ENCODE measurements around the gene HMMR. TPM values are rescaled to one million over a fixed set of nuclear protein-coding genes. Genes with fewer than 3 reads are reported as not detected.

Gene HMMR
- total and polyA plus RNA-seq, 9 of the 15 experiments (the other 6 are each of a cell fraction or from before 2014, with no cell fraction given): 74.9 to 133 (median 90.8) TPM

DNA sequence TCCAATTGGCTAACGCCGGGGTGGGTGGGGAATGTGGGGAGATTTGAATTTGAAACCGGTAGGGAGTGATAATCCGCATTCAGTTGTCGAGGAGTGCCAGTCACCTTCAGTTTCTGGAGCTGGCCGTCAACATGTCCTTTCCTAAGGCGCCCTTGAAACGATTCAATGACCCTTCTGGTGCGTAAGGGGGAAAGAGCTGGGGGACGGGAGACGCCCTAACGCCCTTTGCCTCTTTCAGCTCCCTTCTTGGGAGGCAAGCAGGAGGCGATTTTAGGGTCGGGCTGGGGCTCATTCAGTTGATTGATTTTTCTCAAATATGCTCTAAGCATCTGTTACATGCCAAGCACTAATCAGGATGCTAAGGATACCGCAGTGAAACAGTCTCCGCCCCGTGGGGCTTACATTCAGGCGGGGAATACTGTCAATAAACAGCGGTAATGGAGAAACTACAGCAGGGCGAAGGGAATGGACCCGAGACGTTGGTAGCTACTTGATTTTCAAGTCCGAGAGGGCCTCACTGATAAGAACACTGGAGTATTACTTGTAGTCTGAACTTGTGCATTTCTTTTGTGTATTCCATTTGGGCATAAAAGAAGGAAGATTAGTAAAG lies at the start of gene HMMR (continued):
- TF ChIP-seq ZSCAN29 (IDR thresholded peaks at IDR 0.05) (peak; percentile 97), FIP1L1 (IDR thresholded peaks at IDR 0.05; ENCODE audit: low read depth, low read length, poor library complexity, severe bottlenecking) (no peak), POLR2B (IDR thresholded peaks at IDR 0.05; ENCODE audit: low read depth, partially characterized antibody) (peak; percentile 48), SP2 (IDR thresholded peaks at IDR 0.05; ENCODE audit: extremely low read depth, low read depth, low read length, poor library complexity, severe bottlenecking) (no peak), BRD4 (IDR thresholded peaks at IDR 0.05) (peak; percentile 37), ZBTB7A (IDR thresholded peaks at IDR 0.05; ENCODE audit: borderline replicate concordance, control insufficient read depth, low read depth, low read length) (peak; percentile 58; the same call in 1 of the 2 replicates), ZNF699 (CRISPR knock-in tag; IDR thresholded peaks at IDR 0.05; ENCODE audit: insufficient replicate concordance) (no peak), NCOA1 (IDR thresholded peaks at IDR 0.05; ENCODE audit: low read depth) (0 out of 2 replicates have a peak, but pooled peaks have one; percentile 34), LCOR (CRISPR knock-in tag; IDR thresholded peaks at IDR 0.05) (peak; percentile 76), ZFP36 (IDR thresholded peaks at IDR 0.05; ENCODE audit: low read depth, low read length, partially characterized antibody) (peak; percentile 11), SRSF3 (IDR thresholded peaks at IDR 0.05; ENCODE audit: insufficient read depth, low read length) (no peak), PHF8 (IDR thresholded peaks at IDR 0.05; ENCODE audit: borderline replicate concordance, low read length) (no peak; the same call in 1 of the 2 replicates), ARNT (IDR thresholded peaks at IDR 0.05) (peak in 1 of 2 experiments; percentile 64; a peak in 2 of 4 replicates)
- TF ChIP-seq, protein P1, sequence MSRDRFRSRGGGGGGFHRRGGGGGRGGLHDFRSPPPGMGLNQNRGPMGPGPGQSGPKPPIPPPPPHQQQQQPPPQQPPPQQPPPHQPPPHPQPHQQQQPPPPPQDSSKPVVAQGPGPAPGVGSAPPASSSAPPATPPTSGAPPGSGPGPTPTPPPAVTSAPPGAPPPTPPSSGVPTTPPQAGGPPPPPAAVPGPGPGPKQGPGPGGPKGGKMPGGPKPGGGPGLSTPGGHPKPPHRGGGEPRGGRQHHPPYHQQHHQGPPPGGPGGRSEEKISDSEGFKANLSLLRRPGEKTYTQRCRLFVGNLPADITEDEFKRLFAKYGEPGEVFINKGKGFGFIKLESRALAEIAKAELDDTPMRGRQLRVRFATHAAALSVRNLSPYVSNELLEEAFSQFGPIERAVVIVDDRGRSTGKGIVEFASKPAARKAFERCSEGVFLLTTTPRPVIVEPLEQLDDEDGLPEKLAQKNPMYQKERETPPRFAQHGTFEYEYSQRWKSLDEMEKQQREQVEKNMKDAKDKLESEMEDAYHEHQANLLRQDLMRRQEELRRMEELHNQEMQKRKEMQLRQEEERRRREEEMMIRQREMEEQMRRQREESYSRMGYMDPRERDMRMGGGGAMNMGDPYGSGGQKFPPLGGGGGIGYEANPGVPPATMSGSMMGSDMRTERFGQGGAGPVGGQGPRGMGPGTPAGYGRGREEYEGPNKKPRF (IDR thresholded peaks at IDR 0.05; ENCODE audit: low read depth, low read length): no peak

Measured in K562 (cell line).